ENCODE measurements around the gene APBA2. TPM values are rescaled to one million over a fixed set of nuclear protein-coding genes. Genes with fewer than 3 reads are reported as not detected.

APBA2 gene
- total RNA-seq, 1 experiment from 2014 or later = 12.9 TPM

- Histone ChIP-seq H3K4me3 (ENCODE audit: low read depth, low read length, poor library complexity, severe bottlenecking) (no peak overlapping the region), H3K9me3 (ENCODE audit: low read depth, low read length, poor library complexity, severe bottlenecking) (no peaks in the 10 kb centered on the region), H3K27ac (ENCODE audit: low read depth, low read length, poor library complexity, severe bottlenecking) (no peak overlapping the region), H3K27me3 (replicated peaks; ENCODE audit: insufficient read depth, low read depth, low read length, poor library complexity) (no peaks in the 10 kb centered on the region), H3K36me3 (ENCODE audit: insufficient read depth, low read length, poor library complexity, severe bottlenecking) (no peaks in the 10 kb centered on the region), H3K4me1 (ENCODE audit: insufficient read depth, low read length, poor library complexity, severe bottlenecking) (no peaks in the 10 kb centered on the region)
- CTCF ChIA-PET = no interaction called here
- intact Hi-C loops (cut with micrococcal nuclease; ENCODE audit: unreplicated experiment) = no loop called here
- no TSS peak for BruUV-seq (replicated peaks)
- POLR2A ChIA-PET (ENCODE audit: low non-redundant PET) = no interaction called here
- TF ChIP-seq CTCF (conservative IDR thresholded peaks at IDR 0.05; ENCODE audit: low read depth, low read length) (no peak), EZH2 (IDR thresholded peaks at IDR 0.05; ENCODE audit: borderline replicate concordance, low read depth, low read length, poor library complexity, severe bottlenecking) (no peak)
- no peak for DNase-seq (ENCODE audit: low spot score)
These were observed 51.5 kb downstream of the APBA2 start for GRCh38 chr15:28937271-28937670.

- Histone ChIP-seq H3K4me1 (ENCODE audit: insufficient read depth, low read length, poor library complexity, severe bottlenecking) (no peaks in the 10 kb centered on the region), H3K27me3 (replicated peaks; ENCODE audit: insufficient read depth, low read depth, low read length, poor library complexity) (no peaks in the 10 kb centered on the region), H3K9me3 (ENCODE audit: low read depth, low read length, poor library complexity, severe bottlenecking) (no peaks in the 10 kb centered on the region), H3K27ac (ENCODE audit: low read depth, low read length, poor library complexity, severe bottlenecking) (no peak overlapping the region), H3K36me3 (ENCODE audit: insufficient read depth, low read length, poor library complexity, severe bottlenecking) (no peaks in the 10 kb centered on the region), H3K4me3 (ENCODE audit: low read depth, low read length, poor library complexity, severe bottlenecking) (no peak overlapping the region)
- POLR2A ChIA-PET (ENCODE audit: low non-redundant PET) = no interaction called here
- no TSS peak for BruUV-seq (replicated peaks)
- TF ChIP-seq EZH2 (IDR thresholded peaks at IDR 0.05; ENCODE audit: borderline replicate concordance, low read depth, low read length, poor library complexity, severe bottlenecking) (no peak), CTCF (conservative IDR thresholded peaks at IDR 0.05; ENCODE audit: low read depth, low read length) (no peak)
- intact Hi-C loops (cut with micrococcal nuclease; ENCODE audit: unreplicated experiment) = no loop called here
- DNase-seq (ENCODE audit: low spot score) = no peak
- CTCF ChIA-PET = no interaction called here
These were observed 56.3 kb downstream of the APBA2 start for GRCh38 chr15:28942046-28942445.

- H3K27ac ChIP-seq (ENCODE audit: low read depth, low read length, poor library complexity, severe bottlenecking) = no peak overlapping the region
- TF ChIP-seq EZH2 (IDR thresholded peaks at IDR 0.05; ENCODE audit: borderline replicate concordance, low read depth, low read length, poor library complexity, severe bottlenecking) (no peak), CTCF (conservative IDR thresholded peaks at IDR 0.05; ENCODE audit: low read depth, low read length) (no peak)
- no peaks in the 10 kb centered on the region for H3K4me1 ChIP-seq (ENCODE audit: insufficient read depth, low read length, poor library complexity, severe bottlenecking)
- POLR2A ChIA-PET (ENCODE audit: low non-redundant PET) = no interaction called here
- intact Hi-C loops (cut with micrococcal nuclease; ENCODE audit: unreplicated experiment) = no loop called here
- CTCF ChIA-PET = no interaction called here
- DNase-seq (ENCODE audit: low spot score) = no peak
- H3K36me3 ChIP-seq (ENCODE audit: insufficient read depth, low read length, poor library complexity, severe bottlenecking) = no peaks in the 10 kb centered on the region
- no peaks in the 10 kb centered on the region for H3K9me3 ChIP-seq (ENCODE audit: low read depth, low read length, poor library complexity, severe bottlenecking)
- no peak overlapping the region for H3K4me3 ChIP-seq (ENCODE audit: low read depth, low read length, poor library complexity, severe bottlenecking)
- no TSS peak for BruUV-seq (replicated peaks)
- H3K27me3 ChIP-seq (replicated peaks; ENCODE audit: insufficient read depth, low read depth, low read length, poor library complexity) = no peaks in the 10 kb centered on the region
These were observed 56.8 kb downstream of the APBA2 start for GRCh38 chr15:28942571-28942970.
